SH-SY5Y (cell line): ENCODE data around the gene CBR4.

Experiments used
- GATA2 ChIP-seq: IDR thresholded peaks from 2 replicates; pipeline ENCODE4 v1.6.1; 2011; ENCODE audit warnings: mild to moderate bottlenecking, low read depth, low read length
- GATA3 ChIP-seq: IDR thresholded peaks from 2 replicates; pipeline ENCODE4 v1.6.1; 2011; ENCODE audit warnings: low read depth, mild to moderate bottlenecking, low read length, moderate library complexity

GRCh38 chr4:169012049-169012448 lies 2.0 kb upstream of the CBR4 start:
- no peak for TF ChIP-seq GATA2
- no peak for TF ChIP-seq GATA3
